HT1080 (cell line): ENCODE data around the gene NBEA. TPM values are rescaled to one million over a fixed set of nuclear protein-coding genes. Genes with fewer than 3 reads are reported as not detected.
A peak's percentile ranks its signal among the peaks of the same experiment; 100 is the strongest.
"Not testable (repeated sequence)": the region's sequence is repeated elsewhere in the genome, so short reads cannot be mapped to it uniquely, and the experiment has no call there.

ENCODE experiments used
- DNase-seq: peaks from one replicate; pipeline ENCODE4 v3.0.0-alpha.2; 2015; ENCODE audit warnings: low read depth
- total RNA-seq: library from RNA; depleted of rRNA; stranded (reverse); fragments of >200 nt; shearing (Covaris generic); gene quantifications from 2 replicates; pipeline ENCODE4 v1.2.3, GENCODE V29; 2014

NBEA gene
- total RNA-seq, 1 experiment from 2014 or later = 3.2 TPM

- peak; percentile 52 for DNase-seq
Measured at GRCh38 chr13:35630551-35631275, 688.6 kb downstream of the NBEA start.

GRCh38 chr13:35631666-35632065 lies 689.6 kb downstream of the NBEA start:
- DNase-seq = no peak

- DNase-seq = no peak
Measured at GRCh38 chr13:35643625-35644024, 701.6 kb downstream of the NBEA start.

- DNase-seq = no peak
Measured at GRCh38 chr13:35646056-35646774, 704.1 kb downstream of the NBEA start.

- no peak for DNase-seq
Measured at GRCh38 chr13:35648201-35648600, 706.1 kb downstream of the NBEA start.

- no peak for DNase-seq
Measured at GRCh38 chr13:35649162-35649561, 707.1 kb downstream of the NBEA start.

GRCh38 chr13:35659796-35660195 lies 717.7 kb downstream of the NBEA start:
- DNase-seq = no peak

GRCh38 chr13:35664747-35665146 lies 722.7 kb downstream of the NBEA start:
- DNase-seq = no peak

- DNase-seq = no peak
Measured at GRCh38 chr13:35669321-35669720, 727.3 kb downstream of the NBEA start.

GRCh38 chr13:35672611-35673010 lies 730.5 kb downstream of the NBEA start:
- no peak for DNase-seq

- no peak for DNase-seq
Measured at GRCh38 chr13:35675651-35676050, 733.6 kb downstream of the NBEA start.

- DNase-seq = not testable (repeated sequence)
Measured at GRCh38 chr13:35677863-35678262, 735.8 kb downstream of the NBEA start.

- no peak for DNase-seq
Measured at GRCh38 chr13:35681685-35682084, 739.6 kb downstream of the NBEA start.

- DNase-seq = no peak
Measured at GRCh38 chr13:35684432-35684831, 742.4 kb downstream of the NBEA start.

- DNase-seq = no peak
Measured at GRCh38 chr13:35687336-35687735, 745.3 kb downstream of the NBEA start.

- DNase-seq = peak; percentile 28
Measured at GRCh38 chr13:35690581-35691207, 748.6 kb downstream of the NBEA start.

GRCh38 chr13:35693134-35693784 lies 751.2 kb downstream of the NBEA start:
- DNase-seq = no peak

GRCh38 chr13:35694031-35694430 lies 752.0 kb downstream of the NBEA start:
- no peak for DNase-seq

- no peak for DNase-seq
Measured at GRCh38 chr13:35694549-35695447, 752.7 kb downstream of the NBEA start.

GRCh38 chr13:35695448-35695770 lies 753.3 kb downstream of the NBEA start:
- DNase-seq = no peak

GRCh38 chr13:35697186-35697730 lies 755.2 kb downstream of the NBEA start:
- no peak for DNase-seq
